HG03342 (cell line): Measurements from ENCODE around the gene CPA5.

Experiments
- ATAC-seq: cut with Tn5 transposase; IDR thresholded peaks from one replicate; pipeline ENCODE4 v1.9.1; 2021; ENCODE audit warnings: mild to moderate bottlenecking, moderate library complexity; ENCODE audit not compliant: unreplicated experiment

CPA5 gene

DNA sequence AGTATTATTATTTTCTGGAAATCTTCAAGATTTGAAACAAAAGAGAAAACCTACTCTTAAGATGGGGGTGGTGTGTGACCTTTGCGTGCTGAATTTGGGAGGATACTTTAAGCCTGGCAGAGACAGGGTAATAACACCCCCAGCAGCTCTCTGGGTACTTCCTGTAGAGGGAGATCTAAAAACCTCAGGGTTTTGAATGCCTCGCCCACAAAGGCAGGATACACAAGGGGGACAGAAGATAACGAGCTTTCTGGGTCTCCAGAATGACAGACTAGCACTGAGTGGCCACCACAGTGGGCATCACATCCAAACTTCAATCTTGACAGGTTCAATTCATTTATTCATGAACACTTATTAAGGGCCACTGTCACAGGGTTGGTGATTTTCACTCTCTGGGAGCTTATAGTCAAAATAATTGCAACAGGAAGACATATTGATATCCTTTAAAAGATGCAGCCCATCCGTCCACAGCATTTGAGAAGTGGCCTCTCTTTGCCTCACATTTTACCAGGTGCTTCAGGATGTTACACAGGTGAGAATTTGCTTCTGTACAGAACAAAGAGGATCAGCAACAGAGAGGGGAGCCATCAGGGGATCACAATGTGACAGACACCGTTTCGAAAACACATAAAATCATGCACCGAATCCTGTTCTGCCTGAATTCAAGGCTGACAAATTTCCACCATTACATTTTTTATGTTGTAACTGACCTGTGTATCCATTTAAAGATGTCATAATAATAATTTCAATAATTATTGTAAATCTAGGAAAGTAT, 50.0 kb downstream of the CPA5 start:
- no peak for ATAC-seq

DNA sequence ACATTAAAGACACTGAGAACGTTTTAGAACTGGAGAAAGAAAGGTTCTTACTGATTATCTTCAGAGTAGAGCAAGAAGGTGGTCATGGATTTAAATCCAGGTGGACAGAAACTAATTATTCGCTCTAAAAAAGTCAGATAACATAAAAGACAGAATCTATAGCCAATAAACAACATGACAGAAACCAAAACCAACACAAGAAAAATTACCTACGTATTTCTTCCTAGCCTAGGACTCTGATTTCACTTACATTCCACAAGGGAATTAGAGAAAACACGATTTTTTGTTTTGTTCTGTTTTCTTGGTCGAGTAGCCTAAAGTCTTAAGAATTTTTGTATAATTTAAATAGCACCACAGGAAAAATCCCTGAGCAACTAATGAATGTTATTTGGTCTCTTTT, 50.8 kb downstream of the CPA5 start:
- no peak for ATAC-seq

DNA sequence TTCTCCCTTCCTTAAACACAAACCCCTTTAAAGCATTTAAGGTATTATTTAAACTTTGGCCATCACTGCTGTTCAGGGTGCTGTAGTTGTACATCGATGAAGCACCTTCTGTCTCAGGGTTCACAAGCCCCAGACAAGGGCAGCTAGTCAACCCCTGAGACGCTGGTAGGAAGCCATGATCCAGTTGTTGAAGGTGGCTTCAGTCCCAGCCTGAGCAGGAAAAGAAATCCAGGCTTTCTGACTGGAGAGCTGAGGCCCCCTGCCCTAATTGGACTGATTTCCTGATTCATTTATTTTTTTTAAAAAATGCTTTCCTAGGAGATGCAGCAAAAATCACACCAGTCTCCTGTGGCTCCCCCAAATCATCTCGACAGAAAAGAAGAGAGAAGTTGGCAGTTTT, 51.5 kb downstream of the CPA5 start:
- ATAC-seq, result no peak

DNA sequence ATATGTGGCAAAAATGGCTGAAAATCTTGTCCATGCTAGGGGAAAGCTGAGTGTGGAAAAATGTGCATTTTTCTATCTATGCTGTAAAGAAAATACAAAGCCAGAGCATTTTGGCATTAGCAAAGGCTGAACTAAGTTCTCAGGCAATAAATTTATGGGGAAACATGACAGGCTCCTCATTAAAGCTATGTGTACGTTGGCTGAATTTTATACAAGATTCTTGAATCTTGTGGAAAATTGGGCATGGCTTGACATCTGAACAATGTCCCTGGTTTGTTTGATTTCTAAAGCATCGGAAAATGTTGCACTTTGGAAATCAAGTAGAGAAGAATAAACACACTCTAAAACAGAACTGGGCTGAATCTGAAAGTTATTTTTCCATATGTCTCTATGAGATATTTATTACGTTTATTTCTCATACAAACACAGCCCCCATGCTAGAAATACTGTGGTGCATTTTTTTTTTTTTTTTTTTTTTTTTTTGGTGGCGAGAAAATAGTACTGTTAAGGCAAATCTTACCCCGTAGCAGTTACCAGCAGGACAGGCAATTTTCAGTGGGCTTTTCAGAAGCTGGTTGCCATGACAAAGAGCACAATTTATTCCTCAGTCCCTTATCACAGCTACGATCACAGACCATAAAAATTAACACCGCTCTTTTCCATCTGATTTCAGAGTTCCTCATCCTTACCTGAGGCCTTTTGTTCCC, 52.6 kb downstream of the CPA5 start:
- no peak for ATAC-seq

DNA sequence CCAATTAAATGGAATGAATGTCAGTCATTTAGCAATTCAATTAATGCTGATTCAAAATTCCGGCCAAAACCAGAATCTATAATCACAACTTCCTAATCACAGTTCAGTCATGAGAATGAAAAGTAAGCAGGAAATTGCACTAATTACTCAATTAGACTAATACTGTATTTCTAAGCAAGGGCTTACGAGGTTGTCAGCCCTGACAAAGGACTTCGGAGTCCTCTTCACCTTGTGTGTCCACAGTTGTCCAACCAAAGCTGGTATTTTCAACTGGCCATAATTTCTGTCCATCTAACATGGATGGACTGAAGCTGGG, 53.1 kb downstream of the CPA5 start:
- ATAC-seq, result no peak

- no peak for ATAC-seq
These were observed 54.0 kb downstream of the CPA5 start for GRCh38 chr7:130398526-130399090.

- no peak for ATAC-seq
These were observed 55.5 kb downstream of the CPA5 start for GRCh38 chr7:130400120-130400572.

- ATAC-seq, result no peak
These were observed 56.5 kb downstream of the CPA5 start for GRCh38 chr7:130401101-130401500.

- ATAC-seq, result no peak
These were observed 57.0 kb downstream of the CPA5 start for GRCh38 chr7:130401578-130401977.

- ATAC-seq, result no peak
These were observed 60.4 kb downstream of the CPA5 start for GRCh38 chr7:130405003-130405402.

- ATAC-seq, result no peak
These were observed 64.6 kb downstream of the CPA5 start for GRCh38 chr7:130409067-130409711.

DNA sequence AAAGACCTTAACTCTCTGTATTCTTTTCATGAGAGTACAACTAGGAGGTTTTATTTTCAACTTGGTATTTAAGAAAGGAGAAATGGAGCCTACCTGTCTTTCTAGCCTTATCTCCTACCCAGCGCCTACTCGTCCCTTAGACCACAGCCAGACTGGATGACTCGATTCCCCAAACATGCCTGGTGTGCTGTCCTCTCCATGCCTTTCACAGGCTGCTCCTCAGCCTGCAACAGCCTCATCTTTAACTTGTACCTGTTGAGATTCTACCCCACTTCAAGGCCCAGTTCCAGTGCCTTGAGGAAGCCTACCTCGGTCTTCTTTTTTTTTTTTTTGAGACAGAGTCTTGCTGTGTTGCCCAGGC, 65.1 kb downstream of the CPA5 start:
- no peak for ATAC-seq

DNA sequence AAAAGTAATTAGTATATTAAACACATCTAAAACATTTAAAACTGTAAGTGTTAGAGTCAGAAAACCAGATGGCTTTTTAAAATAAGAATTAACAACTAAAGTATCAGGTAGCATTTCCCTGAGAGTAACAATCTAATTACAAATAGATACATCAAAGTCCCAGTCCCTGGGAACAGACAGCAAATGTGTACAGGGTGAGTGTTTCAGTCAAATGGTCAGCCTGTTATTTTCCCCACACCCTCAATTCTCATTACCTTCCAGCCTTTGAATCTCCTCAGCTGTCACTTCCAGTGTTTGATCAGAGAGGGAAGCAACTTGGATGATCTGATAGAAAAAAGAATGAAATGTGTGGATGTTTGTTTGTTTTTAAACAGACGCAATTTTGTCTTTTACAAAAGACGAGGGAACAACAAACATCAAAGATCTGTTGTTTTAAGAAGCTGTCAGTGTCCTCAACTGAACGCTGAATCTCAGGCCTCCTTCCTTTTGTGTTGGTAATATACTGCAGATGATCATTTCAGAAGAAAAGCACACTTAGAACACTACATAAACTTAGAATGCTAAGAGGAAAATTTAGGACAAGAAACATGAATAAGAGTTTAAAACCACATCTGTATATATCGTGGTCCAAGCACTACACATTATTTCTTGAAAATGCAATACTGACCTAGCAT, 66.4 kb downstream of the CPA5 start:
- ATAC-seq, result no peak

DNA sequence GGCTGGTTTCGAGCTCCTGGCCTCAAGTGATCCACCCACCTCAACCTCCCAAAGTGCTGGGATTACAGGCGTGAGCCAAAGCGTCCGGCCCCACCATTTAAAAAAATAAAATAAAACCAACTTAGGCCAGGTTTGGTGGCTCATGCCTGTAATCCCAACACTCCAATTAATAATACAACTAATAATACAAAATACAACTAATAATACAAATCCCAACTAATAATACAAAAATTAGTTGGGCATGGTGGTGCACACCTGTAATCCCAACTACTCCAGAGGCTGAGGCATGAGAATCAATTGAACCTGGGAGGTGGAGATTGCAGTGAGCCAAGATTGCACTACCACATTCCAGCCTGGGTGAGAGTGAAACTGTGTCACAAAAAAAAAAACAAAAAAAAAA, 68.6 kb downstream of the CPA5 start:
- ATAC-seq, result no peak

DNA sequence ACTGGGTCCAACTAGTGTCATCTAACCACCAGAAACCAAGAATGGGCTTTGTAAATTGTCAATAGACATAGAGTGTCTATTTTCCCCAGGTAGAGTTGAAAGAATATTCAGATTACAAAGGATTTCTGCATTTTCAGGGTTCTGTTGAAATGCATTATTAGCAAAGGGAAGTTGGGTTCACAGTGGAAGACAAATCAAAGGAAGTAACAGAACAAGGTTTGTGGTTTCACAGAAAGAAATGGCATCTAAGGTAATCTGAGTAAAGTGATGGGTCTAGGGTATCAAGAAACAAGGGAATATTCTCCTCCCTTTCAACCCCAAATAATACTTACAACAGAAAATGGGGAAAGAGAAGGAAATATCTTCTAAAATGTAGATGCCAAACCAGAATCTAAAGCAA, 70.4 kb downstream of the CPA5 start:
- no peak for ATAC-seq

GRCh38 chr7:130417213-130417612, 72.6 kb downstream of the CPA5 start:
- no peak for ATAC-seq

- no peak for ATAC-seq
These were observed 73.7 kb downstream of the CPA5 start for GRCh38 chr7:130418306-130418705.
